H1 (cell line): ENCODE results near the gene GABRB2. TPM values are rescaled to one million over a fixed set of nuclear protein-coding genes. Genes with fewer than 3 reads are reported as not detected.

Experiments
- CEBPB ChIP-seq: IDR thresholded peaks from 2 replicates; pipeline ENCODE4 v1.6.1; 2012; ENCODE audit warnings: low read depth, low read length
- RAD21 ChIP-seq, 2 experiments: IDR thresholded peaks in 1 of 2; conservative IDR thresholded peaks in 1 of 2; 2 replicates each; pipeline ENCODE4 v1.6.1; 2011; ENCODE audit warnings: low read depth in 2 of 2, low read length in 2 of 2, improper control_type of control experiment in 1 of 2, inconsistent platforms in 1 of 2, mild to moderate bottlenecking in 1 of 2, moderate library complexity in 1 of 2
- RFX5 ChIP-seq: IDR thresholded peaks from 2 replicates; pipeline ENCODE4 v1.6.1; 2011; ENCODE audit warnings: low read depth, low read length, improper control_type of control experiment, borderline replicate concordance
- RNF2 ChIP-seq: fragments of 200-900, 300-1000 bp; sonication (generic); IDR thresholded peaks from 2 replicates; pipeline ENCODE4 v1.7.1; 2016; ENCODE audit warnings: borderline replicate concordance, low read depth, mild to moderate bottlenecking, antibody characterized with exemption, low read length; ENCODE audit not compliant: poor library complexity, severe bottlenecking; ENCODE audit errors: missing control alignments
- SIX5 ChIP-seq: IDR thresholded peaks from 2 replicates; pipeline ENCODE4 v1.6.1; 2011; ENCODE audit warnings: mild to moderate bottlenecking, low read depth, low read length
- polyA plus RNA-seq, 7 experiments: library from polyadenylated mRNA; depleted of rRNA in 3 of 7; stranded (reverse) in 5 of 7; unstranded in 2 of 7; fragments of >200 nt in 5 of 7; fragments of 200-250 nt in 2 of 7; gene quantifications; 1 replicate in 5 of 7; 2 replicates in 1 of 7; 4 replicates in 1 of 7; pipeline versions ENCODE4 v1.2.1 to v1.2.3, GENCODE V29; 2011 to 2013; ENCODE audit warnings: missing spikeins in 2 of 7, mixed read lengths in 2 of 7
- total RNA-seq: library from RNA; stranded (reverse); fragmentation: NEBNext Ultra II Directional; extraction: Animal tissue kit (Norgen Biotek cat#: 25700); gene quantifications from 2 replicates; pipeline ENCODE4 v1.2.1, GENCODE V29; 2021
- TF ChIP-seq, protein P1 (sequence below): IDR thresholded peaks from 2 replicates; pipeline ENCODE4 v1.6.1; 2012; ENCODE audit warnings: low read length, inconsistent platforms

GABRB2 gene
- total and polyA plus RNA-seq, 2 of the 8 experiments (the other 6 are each of a cell fraction or from before 2014, with no cell fraction given), result 0.54 to 1.9 TPM

DNA sequence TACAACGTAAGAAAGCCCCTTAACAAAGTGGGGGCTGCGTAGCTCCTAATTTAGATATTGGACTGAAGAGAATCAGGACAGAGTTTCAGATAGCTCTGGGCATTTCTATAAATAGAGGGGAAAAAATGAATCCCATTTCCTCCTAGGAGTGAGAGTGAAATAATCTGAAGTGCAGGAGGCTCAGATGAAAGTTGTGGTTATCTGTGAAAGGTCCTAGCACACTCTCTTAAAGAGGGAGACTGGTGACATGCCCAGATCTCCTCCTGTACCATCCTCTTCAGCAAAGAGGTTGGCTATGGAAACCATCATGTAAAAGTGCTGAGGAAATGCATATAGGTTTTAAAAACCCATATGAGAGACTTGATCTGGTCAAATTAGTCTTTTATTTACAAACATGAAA, 143.4 kb downstream of the GABRB2 start (continued):
- TF ChIP-seq RFX5 (no peak), CEBPB (no peak), RNF2 (no peak), RAD21 (IDR thresholded peaks at IDR 0.05 in 1 of 2, conservative IDR thresholded peaks at IDR 0.05 in 1 of 2; ENCODE audit: low read depth in 2 of 2, low read length in 2 of 2) (no peak), SIX5 (no peak)
- TF ChIP-seq, protein P1, sequence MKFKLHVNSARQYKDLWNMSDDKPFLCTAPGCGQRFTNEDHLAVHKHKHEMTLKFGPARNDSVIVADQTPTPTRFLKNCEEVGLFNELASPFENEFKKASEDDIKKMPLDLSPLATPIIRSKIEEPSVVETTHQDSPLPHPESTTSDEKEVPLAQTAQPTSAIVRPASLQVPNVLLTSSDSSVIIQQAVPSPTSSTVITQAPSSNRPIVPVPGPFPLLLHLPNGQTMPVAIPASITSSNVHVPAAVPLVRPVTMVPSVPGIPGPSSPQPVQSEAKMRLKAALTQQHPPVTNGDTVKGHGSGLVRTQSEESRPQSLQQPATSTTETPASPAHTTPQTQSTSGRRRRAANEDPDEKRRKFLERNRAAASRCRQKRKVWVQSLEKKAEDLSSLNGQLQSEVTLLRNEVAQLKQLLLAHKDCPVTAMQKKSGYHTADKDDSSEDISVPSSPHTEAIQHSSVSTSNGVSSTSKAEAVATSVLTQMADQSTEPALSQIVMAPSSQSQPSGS, result no peak
